GM12801 (cell line): ENCODE data around the gene GALNT2.

Experiments
- TF ChIP-seq, protein P1 (sequence below): IDR thresholded peaks from one replicate; pipeline ENCODE4 v1.5.1; 2011; ENCODE audit warnings: control low read depth; ENCODE audit not compliant: insufficient read length; ENCODE audit errors: extremely low read depth

The GALNT2 gene

GRCh38 chr1:230066466-230067404 lies at the start of gene GALNT2:
Gene GALNT2, plus strand, starts transcription at chr1:230067238. Its CDS starts 43 bp downstream, at chr1:230067281.
- TF ChIP-seq, protein P1, sequence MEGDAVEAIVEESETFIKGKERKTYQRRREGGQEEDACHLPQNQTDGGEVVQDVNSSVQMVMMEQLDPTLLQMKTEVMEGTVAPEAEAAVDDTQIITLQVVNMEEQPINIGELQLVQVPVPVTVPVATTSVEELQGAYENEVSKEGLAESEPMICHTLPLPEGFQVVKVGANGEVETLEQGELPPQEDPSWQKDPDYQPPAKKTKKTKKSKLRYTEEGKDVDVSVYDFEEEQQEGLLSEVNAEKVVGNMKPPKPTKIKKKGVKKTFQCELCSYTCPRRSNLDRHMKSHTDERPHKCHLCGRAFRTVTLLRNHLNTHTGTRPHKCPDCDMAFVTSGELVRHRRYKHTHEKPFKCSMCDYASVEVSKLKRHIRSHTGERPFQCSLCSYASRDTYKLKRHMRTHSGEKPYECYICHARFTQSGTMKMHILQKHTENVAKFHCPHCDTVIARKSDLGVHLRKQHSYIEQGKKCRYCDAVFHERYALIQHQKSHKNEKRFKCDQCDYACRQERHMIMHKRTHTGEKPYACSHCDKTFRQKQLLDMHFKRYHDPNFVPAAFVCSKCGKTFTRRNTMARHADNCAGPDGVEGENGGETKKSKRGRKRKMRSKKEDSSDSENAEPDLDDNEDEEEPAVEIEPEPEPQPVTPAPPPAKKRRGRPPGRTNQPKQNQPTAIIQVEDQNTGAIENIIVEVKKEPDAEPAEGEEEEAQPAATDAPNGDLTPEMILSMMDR = no peak

DNA sequence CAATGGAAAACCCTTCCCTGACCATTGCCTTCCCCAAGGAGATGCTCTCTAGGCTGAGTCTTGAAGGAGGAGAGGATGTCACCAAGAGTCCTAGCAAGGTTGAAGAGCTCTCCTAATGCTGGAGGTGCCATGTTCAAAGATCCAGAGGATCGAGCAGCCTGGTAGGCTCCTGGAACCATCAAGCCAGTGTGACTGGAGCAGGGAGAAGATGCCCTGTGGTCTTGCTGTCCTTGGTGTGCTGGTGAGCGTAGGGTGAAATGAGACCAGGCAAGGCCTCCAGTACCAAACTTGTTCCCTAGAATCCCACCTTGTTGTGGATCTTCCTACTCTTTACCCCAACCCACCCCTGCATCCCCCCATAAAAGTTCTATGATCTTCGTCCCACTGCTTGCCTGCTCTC lies 46.6 kb upstream of the GALNT2 start:
- TF ChIP-seq, protein P1 = no peak

- TF ChIP-seq, protein P1 = no peak
Observed at GRCh38 chr1:230022666-230023380, 44.2 kb upstream of the GALNT2 start.

DNA sequence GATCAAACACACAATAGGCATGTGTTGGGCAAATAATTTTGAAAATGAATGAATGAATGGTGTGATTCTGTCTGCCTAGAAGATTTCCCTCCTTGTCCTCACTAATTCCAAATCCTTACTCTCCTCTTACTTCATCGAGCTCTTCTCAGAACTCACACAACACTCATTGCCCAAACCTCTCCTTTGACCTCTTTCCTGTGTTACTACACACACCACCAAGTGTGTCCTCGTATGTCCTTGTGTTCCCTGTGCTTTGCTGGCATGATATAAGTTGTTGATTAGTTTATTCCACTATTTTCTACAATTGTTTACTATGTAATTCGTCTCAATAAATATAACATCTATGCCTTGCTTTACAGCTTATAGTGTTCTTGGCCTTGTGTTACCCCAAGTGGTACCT lies 41.4 kb upstream of the GALNT2 start:
- TF ChIP-seq, protein P1 = no peak

DNA sequence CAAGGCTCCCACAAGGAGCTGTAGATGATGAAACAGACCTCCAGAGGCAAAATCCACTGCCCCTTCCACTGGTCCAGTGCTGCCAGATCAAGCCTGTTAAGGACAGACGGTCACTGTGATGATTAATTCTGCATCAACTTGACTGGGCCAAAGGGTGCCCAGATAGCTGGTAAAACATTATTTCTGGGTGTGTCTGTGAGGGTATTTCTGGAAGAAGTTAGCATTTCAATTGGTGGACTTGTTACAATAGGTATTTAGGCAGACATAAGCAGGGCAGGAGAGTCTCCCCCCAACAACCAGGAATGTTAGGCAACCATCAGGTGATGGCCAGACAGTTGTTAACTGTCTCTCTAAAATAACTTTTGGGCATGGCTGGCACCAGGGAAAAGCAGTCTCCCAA lies 40.9 kb upstream of the GALNT2 start:
- TF ChIP-seq, protein P1 = no peak

DNA sequence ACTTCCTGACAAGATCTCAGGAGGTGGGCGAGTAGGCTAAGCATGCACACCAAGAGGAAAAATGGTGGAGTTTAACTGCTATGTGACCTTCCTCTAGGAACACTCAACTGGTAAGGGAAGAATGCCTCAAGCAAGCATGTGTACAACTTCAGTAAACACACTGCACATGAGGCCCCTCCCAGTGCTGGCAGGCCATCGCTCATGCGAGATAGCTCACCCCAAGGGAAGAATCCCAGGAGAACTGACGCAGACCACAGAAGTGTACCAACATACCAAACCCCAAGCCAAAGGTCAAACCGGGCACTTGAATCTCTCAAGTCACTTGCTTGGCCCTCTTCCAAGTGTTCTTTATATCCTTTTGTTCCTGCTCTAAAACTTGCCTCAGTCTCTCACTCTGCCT lies 40.5 kb upstream of the GALNT2 start:
- TF ChIP-seq, protein P1 = no peak

- TF ChIP-seq, protein P1 = no peak
Observed at GRCh38 chr1:230028602-230029223, 38.3 kb upstream of the GALNT2 start.
